ENCODE results near the gene SPDYE17.
A peak's percentile ranks its signal among the peaks of the same experiment; 100 is the strongest.
"Not testable (repeated sequence)": the region's sequence is repeated elsewhere in the genome, so short reads cannot be mapped to it uniquely, and the experiment has no call there.

DNA sequence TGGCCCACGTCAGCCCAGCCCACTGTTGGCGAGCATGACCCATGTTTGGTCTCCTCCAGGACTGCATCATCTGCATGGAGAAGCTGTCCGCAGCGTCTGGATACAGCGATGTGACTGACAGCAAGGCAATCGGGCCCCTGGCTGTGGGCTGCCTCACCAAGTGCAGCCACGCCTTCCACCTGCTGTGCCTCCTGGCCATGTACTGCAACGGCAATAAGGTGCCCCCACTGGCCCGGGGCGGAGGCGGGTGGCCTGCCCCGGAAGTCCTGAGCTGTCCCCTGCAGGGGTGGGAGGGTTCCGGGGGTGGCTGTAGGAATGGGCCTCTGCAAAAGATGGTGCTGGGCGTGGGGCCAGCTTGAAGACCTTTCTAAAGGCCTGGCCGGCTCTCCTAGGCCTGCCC is 30.1 kb downstream of the SPDYE17 start:
- TF ChIP-seq EP300 (IDR thresholded peaks at IDR 0.05; ENCODE audit: borderline replicate concordance): peak; percentile 78
- TF ChIP-seq RAD21 (IDR thresholded peaks at IDR 0.05; ENCODE audit: low read depth); REST (IDR thresholded peaks at IDR 0.05; ENCODE audit: low read depth); TAF1 (IDR thresholded peaks at IDR 0.05; ENCODE audit: low read depth); FOXM1 (IDR thresholded peaks at IDR 0.05; ENCODE audit: borderline replicate concordance, low read depth); NFIC (IDR thresholded peaks at IDR 0.05); CEBPB (IDR thresholded peaks at IDR 0.05); USF1 (IDR thresholded peaks at IDR 0.05); CREB1 (IDR thresholded peaks at IDR 0.05; ENCODE audit: low read depth); YY1 (IDR thresholded peaks at IDR 0.05; ENCODE audit: low read depth): not testable (repeated sequence)
- TF ChIP-seq EGR1 (IDR thresholded peaks at IDR 0.05): peak; percentile 89
- TF ChIP-seq, protein P1, sequence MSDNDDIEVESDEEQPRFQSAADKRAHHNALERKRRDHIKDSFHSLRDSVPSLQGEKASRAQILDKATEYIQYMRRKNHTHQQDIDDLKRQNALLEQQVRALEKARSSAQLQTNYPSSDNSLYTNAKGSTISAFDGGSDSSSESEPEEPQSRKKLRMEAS (IDR thresholded peaks at IDR 0.05): peak; percentile 68
- TF ChIP-seq TCF12 (IDR thresholded peaks at IDR 0.05; ENCODE audit: low read depth): peak; percentile 82

Measured in Ishikawa (cell line).